Naive thymus-derived CD4-positive, alpha-beta T cell (primary cell): Measurements from ENCODE around the gene CMAS. TPM values are rescaled to one million over a fixed set of nuclear protein-coding genes. Genes with fewer than 3 reads are reported as not detected.

Experiments used
- ATAC-seq: fragments of 150-1000 bp; cut with Tn5 transposase; 2 replicates; pipeline ENCODE4 v1.10.0; 2021; ENCODE audit warnings: mild to moderate bottlenecking, moderate library complexity
- CTCF ChIA-PET: fragments of 350-600 bp; sonication (Branson Sonifier 250); formaldehyde crosslinking; loops from one replicate; lab custom pipeline; 2021; ENCODE audit warnings: antibody characterized with exemption; lab: Charles Lee
- POLR2A ChIA-PET: fragments of 350-600 bp; sonication (Branson Sonifier 250); formaldehyde crosslinking; loops from one replicate; lab custom pipeline; 2021; ENCODE audit warnings: antibody characterized with exemption, inconsistent platforms; lab: Charles Lee
- DNase-seq, 9 donors: peaks; one replicate each; pipeline versions ENCODE4 v3.0.0 to v3.0.0-alpha.2; 2020 to 2022; ENCODE audit warnings: mixed read lengths in 1 of 9
- H3K27ac ChIP-seq: one replicate; pipeline ENCODE4 v1.7.0; 2013; ENCODE audit warnings: mild to moderate bottlenecking, low read depth, low read length, moderate library complexity
- H3K27me3 ChIP-seq, 2 donors: one replicate each; pipeline ENCODE4 v1.7.0; 2013; ENCODE audit warnings: low read length in 2 of 2, mild to moderate bottlenecking in 2 of 2, moderate library complexity in 2 of 2; ENCODE audit not compliant: control insufficient read depth in 2 of 2, insufficient read depth in 2 of 2
- H3K36me3 ChIP-seq, 3 experiments: 1 replicate in 2 of 3; 2 replicates in 1 of 3; pipeline ENCODE4 v1.7.0; 2013; ENCODE audit warnings: low read length in 3 of 3, mild to moderate bottlenecking in 3 of 3, moderate library complexity in 1 of 3; ENCODE audit not compliant: insufficient read depth in 3 of 3, control insufficient read depth in 2 of 3
- H3K4me1 ChIP-seq, 2 donors: one replicate each; pipeline ENCODE4 v1.7.0; 2013; ENCODE audit warnings: low read length in 2 of 2, mild to moderate bottlenecking in 2 of 2, moderate library complexity in 1 of 2; ENCODE audit not compliant: control insufficient read depth in 2 of 2, insufficient read depth in 2 of 2
- H3K4me3 ChIP-seq: 2 replicates; pipeline ENCODE4 v1.7.0; 2013; ENCODE audit warnings: mild to moderate bottlenecking, low read length
- H3K9me3 ChIP-seq, 3 experiments: 1 replicate in 2 of 3; 2 replicates in 1 of 3; pipeline ENCODE4 v1.7.0; 2013; ENCODE audit warnings: low read length in 3 of 3; ENCODE audit not compliant: control insufficient read depth in 2 of 3
- H3K27ac Mint-ChIP-seq, 9 donors: one replicate each; pipeline ENCODE4 v1.8.0; 2020 to 2022; ENCODE audit warnings: mixed read lengths in 9 of 9, mild to moderate bottlenecking in 8 of 9, moderate library complexity in 5 of 9, inconsistent platforms in 2 of 9
- H3K27me3 Mint-ChIP-seq, 5 donors: one replicate each; pipeline ENCODE4 v1.8.0; 2021 to 2022; ENCODE audit warnings: mixed read lengths in 5 of 5, mild to moderate bottlenecking in 1 of 5
- H3K36me3 Mint-ChIP-seq, 5 donors: one replicate each; pipeline ENCODE4 v1.8.0; 2020 to 2022; ENCODE audit warnings: mixed read lengths in 5 of 5, mild to moderate bottlenecking in 3 of 5, inconsistent platforms in 1 of 5
- H3K4me1 Mint-ChIP-seq, 7 donors: one replicate each; pipeline ENCODE4 v1.8.0; 2020 to 2022; ENCODE audit warnings: mixed read lengths in 7 of 7, mild to moderate bottlenecking in 3 of 7, inconsistent platforms in 1 of 7
- H3K4me3 Mint-ChIP-seq, 10 donors: one replicate each; pipeline ENCODE4 v1.8.0; 2020 to 2022; ENCODE audit warnings: mild to moderate bottlenecking in 10 of 10, mixed read lengths in 10 of 10, moderate library complexity in 6 of 10, inconsistent platforms in 2 of 10
- H3K9me3 Mint-ChIP-seq, 11 donors: one replicate each; pipeline ENCODE4 v1.8.0; 2020 to 2022; ENCODE audit warnings: mixed read lengths in 11 of 11, mild to moderate bottlenecking in 4 of 11, inconsistent platforms in 1 of 11, moderate library complexity in 1 of 11
- intact Hi-C, 2 donors: fragments of 100-400 bp; cut with micrococcal nuclease; formaldehyde crosslinking; loops; one replicate each; pipeline ENCODE4 v1.15.1; 2023
- polyA plus RNA-seq, 2 donors: library from polyadenylated mRNA; unstranded; fragments of 300-500 nt; fragmentation: Illumina TruSeq; gene quantifications; one replicate each; pipeline ENCODE4 v1.2.3, GENCODE V29; 2021
- total RNA-seq, 6 experiments: library from RNA in 5 of 6; stranded (reverse) in 5 of 6; gene quantifications; 1 replicate in 5 of 6; 2 replicates in 1 of 6; pipeline ENCODE4 v1.2.3 and lab custom pipeline; 2021 to 2026

CMAS gene
- total and polyA plus RNA-seq, 7 experiments from 2014 or later, result 10.1 to 33.8 (median 23.3) TPM

GRCh38 chr12:22042976-22043669 lies 2.9 kb upstream of the CMAS start:
- POLR2A ChIA-PET, result no interaction called here
- no peaks in the 10 kb centered on the region for H3K27me3 ChIP-seq
- peaks cover 13 to 40% (median 22%) of the 10 kb centered on the region in 7 donors for H3K4me1 Mint-ChIP-seq
- H3K4me3 ChIP-seq, result no peak overlapping the region
- peak overlapping the region in 1 of 10 donors; percentile 50 for H3K4me3 Mint-ChIP-seq
- H3K27me3 Mint-ChIP-seq, result peaks cover 0 to 3% (median 0%) of the 10 kb centered on the region in 5 donors
- H3K9me3 Mint-ChIP-seq, result peaks cover 0 to 1% (median 0%) of the 10 kb centered on the region in 11 donors
- no peak overlapping the region for H3K27ac ChIP-seq
- H3K9me3 ChIP-seq, result no peaks in the 10 kb centered on the region
- DNase-seq (no peak), ATAC-seq (no peak)
- H3K36me3 Mint-ChIP-seq, result no peaks in the 10 kb centered on the region
- intact Hi-C loops, result no loop called here
- CTCF ChIA-PET, result no interaction called here
- peaks cover 0 to 6% (median 0%) of the 10 kb centered on the region in 3 experiments for H3K36me3 ChIP-seq
- H3K27ac Mint-ChIP-seq, result no peak overlapping the region
- peaks cover 6 to 15% of the 10 kb centered on the region in 2 donors for H3K4me1 ChIP-seq

GRCh38 chr12:22043943-22044342 lies 2.1 kb upstream of the CMAS start:
- Mint-ChIP-seq H3K27ac (peak overlapping the region in 3 of 9 donors; percentile 62 to 72 (median 63)), H3K27me3 (peaks cover 0 to 3% (median 0%) of the 10 kb centered on the region in 5 donors), H3K36me3 (peaks cover 0 to 5% (median 0%) of the 10 kb centered on the region in 5 donors), H3K4me3 (peak overlapping the region in 3 of 10 donors; percentile 17 to 69 (median 32)), H3K9me3 (peaks cover 0 to 1% (median 0%) of the 10 kb centered on the region in 11 donors), H3K4me1 (peaks cover 17 to 48% (median 30%) of the 10 kb centered on the region in 7 donors)
- H3K36me3 ChIP-seq, result peaks cover 0 to 6% (median 0%) of the 10 kb centered on the region in 3 experiments
- CTCF ChIA-PET, result no interaction called here
- DNase-seq, result no peak
- H3K27me3 ChIP-seq, result no peaks in the 10 kb centered on the region
- no peak for ATAC-seq
- H3K9me3 ChIP-seq, result no peaks in the 10 kb centered on the region
- no peak overlapping the region for H3K4me3 ChIP-seq
- H3K4me1 ChIP-seq, result peaks cover 6 to 15% of the 10 kb centered on the region in 2 donors
- POLR2A ChIA-PET, result no interaction called here
- intact Hi-C loops, result no loop called here
- no peak overlapping the region for H3K27ac ChIP-seq

DNA sequence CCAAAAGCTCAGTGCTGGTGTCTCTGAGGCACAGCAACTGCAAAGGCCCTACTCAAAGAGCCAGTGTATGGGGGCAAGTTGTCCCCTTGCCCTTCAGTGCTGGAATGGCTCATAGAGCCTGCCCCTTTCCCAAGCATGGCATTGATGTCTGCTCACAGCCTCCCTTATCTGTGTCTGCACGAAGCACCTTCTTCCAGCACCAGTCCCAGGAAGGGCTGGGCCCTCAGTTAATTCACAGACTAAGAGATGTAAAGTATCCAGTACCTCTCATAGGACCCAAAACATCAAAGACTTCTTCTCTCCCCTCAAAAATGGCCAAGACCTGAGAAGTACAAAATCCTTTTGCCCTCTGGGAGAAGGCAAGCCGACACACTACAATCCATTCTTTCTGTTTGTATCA lies 1.6 kb upstream of the CMAS start:
- POLR2A ChIA-PET, result no interaction called here
- Mint-ChIP-seq H3K4me3 (peak overlapping the region in 7 of 10 donors; percentile 3 to 69 (median 32)), H3K4me1 (peaks cover 18 to 52% (median 35%) of the 10 kb centered on the region in 7 donors), H3K27me3 (peaks cover 0 to 3% (median 0%) of the 10 kb centered on the region in 5 donors), H3K27ac (peak overlapping the region in 3 of 9 donors; percentile 12 to 37 (median 13)), H3K36me3 (peaks cover 0 to 7% (median 0%) of the 10 kb centered on the region in 5 donors), H3K9me3 (peaks cover 0 to 1% (median 0%) of the 10 kb centered on the region in 11 donors)
- Histone ChIP-seq H3K4me1 (peaks cover 6 to 15% of the 10 kb centered on the region in 2 donors), H3K27me3 (no peaks in the 10 kb centered on the region), H3K4me3 (no peak overlapping the region), H3K27ac (no peak overlapping the region), H3K9me3 (no peaks in the 10 kb centered on the region), H3K36me3 (peaks cover 0 to 6% (median 0%) of the 10 kb centered on the region in 3 experiments)
- intact Hi-C loops, result no loop called here
- DNase-seq (no peak), ATAC-seq (no peak)
- CTCF ChIA-PET, result no interaction called here

- H3K9me3 ChIP-seq, result no peaks in the 10 kb centered on the region
- peak overlapping the region; percentile 82 for H3K27ac ChIP-seq
- peaks cover 0 to 17% (median 0%) of the 10 kb centered on the region in 5 donors for H3K36me3 Mint-ChIP-seq
- peaks cover 28 to 65% (median 51%) of the 10 kb centered on the region in 7 donors for H3K4me1 Mint-ChIP-seq
- no peaks in the 10 kb centered on the region for H3K27me3 ChIP-seq
- CTCF ChIA-PET, result interaction anchor here (0.6 to 1.5 kb wide), 3 partner anchors 36 to 349 kb away, joined by 3 to 5 read pairs (median 3); no protein-coding TSS in a partner anchor
- H3K4me3 Mint-ChIP-seq, result peak overlapping the region; percentile 80 to 99 (median 94)
- peaks cover 10 to 15% of the 10 kb centered on the region in 2 donors for H3K4me1 ChIP-seq
- H3K27ac Mint-ChIP-seq, result peak overlapping the region; percentile 35 to 95 (median 89)
- DNase-seq, result no peak
- no peaks in the 10 kb centered on the region for H3K27me3 Mint-ChIP-seq
- peak overlapping the region; percentile 82 for H3K4me3 ChIP-seq
- POLR2A ChIA-PET, result interaction anchor here (0.9 to 1.6 kb wide), 7 partner anchors 9 to 579 kb away, joined by 3 to 5 read pairs (median 4); partner anchors contain the start of genes C2CD5, ETNK1 and LDHB
- peaks cover 0 to 6% (median 0%) of the 10 kb centered on the region in 3 experiments for H3K36me3 ChIP-seq
- H3K9me3 Mint-ChIP-seq, result peaks cover 0 to 1% (median 0%) of the 10 kb centered on the region in 11 donors
- intact Hi-C loops, result loop anchor here (1.0 to 5.0 kb wide), 11 partner anchors 115 to 610 kb away; partner anchors contain the start of genes C2CD5 (in 2 of the 2), ETNK1 (in 2 of the 2), GOLT1B (in 2 of the 2) and LDHB (in 2 of the 2)
- no peak for ATAC-seq
These were observed 961 bp downstream of the CMAS start for GRCh38 chr12:22046968-22047390.

- Mint-ChIP-seq H3K27ac (peak overlapping the region in 5 of 9 donors; percentile 14 to 92 (median 79)), H3K4me3 (peak overlapping the region; percentile 1 to 97 (median 88)), H3K4me1 (peaks cover 28 to 65% (median 51%) of the 10 kb centered on the region in 7 donors), H3K9me3 (peaks cover 0 to 1% (median 0%) of the 10 kb centered on the region in 11 donors), H3K36me3 (peaks cover 0 to 17% (median 0%) of the 10 kb centered on the region in 5 donors), H3K27me3 (no peaks in the 10 kb centered on the region)
- intact Hi-C loops, result loop anchor here (2.0 to 5.0 kb wide), 5 partner anchors 115 to 610 kb away; partner anchors contain the start of genes ETNK1 (in 1 of the 2) and PYROXD1 (in 1 of the 2)
- Histone ChIP-seq H3K27ac (no peak overlapping the region), H3K27me3 (no peaks in the 10 kb centered on the region), H3K9me3 (no peaks in the 10 kb centered on the region), H3K4me3 (no peak overlapping the region), H3K36me3 (peaks cover 0 to 6% (median 0%) of the 10 kb centered on the region in 3 experiments), H3K4me1 (peaks cover 10 to 15% of the 10 kb centered on the region in 2 donors)
- POLR2A ChIA-PET, result interaction anchor here (0.9 to 1.6 kb wide), 4 partner anchors 12 to 497 kb away, joined by 3 to 5 read pairs (median 4); partner anchors contain the start of genes C2CD5 and LDHB
- ATAC-seq (no peak), DNase-seq (no peak)
- CTCF ChIA-PET, result interaction anchor here (1.3 kb wide), 1 partner anchor 349 kb away, joined by 5 read pairs; no protein-coding TSS in a partner anchor
These were observed 1.5 kb downstream of the CMAS start for GRCh38 chr12:22047494-22047893.

- Histone ChIP-seq H3K9me3 (no peaks in the 10 kb centered on the region), H3K36me3 (peaks cover 0 to 6% (median 0%) of the 10 kb centered on the region in 3 experiments), H3K4me3 (no peak overlapping the region), H3K27ac (no peak overlapping the region), H3K27me3 (no peaks in the 10 kb centered on the region), H3K4me1 (peaks cover 10 to 15% of the 10 kb centered on the region in 2 donors)
- POLR2A ChIA-PET, result no interaction called here
- H3K27ac Mint-ChIP-seq, result peak overlapping the region in 3 of 9 donors; percentile 2 to 44 (median 18)
- H3K4me3 Mint-ChIP-seq, result peak overlapping the region in 4 of 10 donors; percentile 14 to 41 (median 31)
- CTCF ChIA-PET, result interaction anchor here (0.6 to 0.8 kb wide), 2 partner anchors 128 to 350 kb away, joined by 3 to 5 read pairs; no protein-coding TSS in a partner anchor
- peaks cover 0 to 1% (median 0%) of the 10 kb centered on the region in 11 donors for H3K9me3 Mint-ChIP-seq
- H3K27me3 Mint-ChIP-seq, result no peaks in the 10 kb centered on the region
- DNase-seq (no peak), ATAC-seq (no peak)
- peaks cover 28 to 64% (median 51%) of the 10 kb centered on the region in 7 donors for H3K4me1 Mint-ChIP-seq
- H3K36me3 Mint-ChIP-seq, result peaks cover 0 to 18% (median 0%) of the 10 kb centered on the region in 5 donors
- intact Hi-C loops, result loop anchor here (5.0 kb wide), 4 partner anchors 114 to 611 kb away; partner anchors contain the start of genes ETNK1 (in 1 of the 2) and PYROXD1 (in 1 of the 2)
These were observed 2.5 kb downstream of the CMAS start for GRCh38 chr12:22048351-22049041.
